CD4-positive, alpha-beta T cell treated with Interleukin-17A for 4 hours (primary cell): ENCODE measurements around the gene ZNF460.
A peak's percentile ranks its signal among the peaks of the same experiment; 100 is the strongest.
"Not testable (repeated sequence)": the region's sequence is repeated elsewhere in the genome, so short reads cannot be mapped to it uniquely, and the experiment has no call there.

Source experiments
- DNase-seq: peaks from one replicate; pipeline ENCODE4 v3.0.0-alpha.2; 2020; ENCODE audit warnings: mixed read lengths

Gene ZNF460

DNA sequence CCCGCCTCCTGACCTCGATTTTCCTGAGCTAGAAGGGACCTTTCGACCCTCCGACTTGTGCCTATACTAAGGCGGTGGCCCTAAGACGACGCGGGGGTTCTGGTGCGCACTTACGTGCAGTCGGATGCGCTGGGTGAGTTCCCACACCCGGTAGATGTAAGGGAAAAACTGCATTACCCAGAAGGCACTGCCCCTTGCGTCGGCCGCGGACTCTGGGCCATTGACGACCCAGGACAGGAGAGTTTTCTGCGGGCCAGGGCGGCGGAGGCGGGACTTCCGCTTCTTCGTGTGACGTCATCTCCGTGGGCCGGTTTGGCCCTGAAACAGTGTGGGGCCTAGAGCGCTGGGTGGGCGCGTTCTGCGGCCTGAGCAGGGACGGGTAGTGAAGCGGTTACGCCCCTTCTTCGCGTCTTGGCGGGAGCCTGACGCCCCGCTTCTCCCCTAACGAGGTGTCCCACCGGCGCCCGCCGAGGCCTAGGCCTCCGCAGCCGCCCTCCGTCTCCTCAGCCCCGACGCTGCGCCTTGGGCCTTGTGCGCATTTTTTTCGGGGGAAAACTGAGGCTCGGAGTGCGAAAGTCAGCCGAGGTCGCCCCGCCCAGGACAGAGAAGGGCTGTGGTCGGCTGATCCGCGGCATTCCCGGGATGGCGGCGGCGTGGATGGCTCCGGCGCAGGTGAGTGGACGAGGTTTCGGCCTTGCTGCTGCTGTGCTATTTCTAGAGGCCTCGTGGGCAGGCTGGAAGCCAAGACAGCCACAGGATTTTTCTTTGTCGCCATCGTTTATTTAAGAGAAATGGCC is at the start of gene ZNF460:
TSS of gene ZNF460 (plus strand) at position 321 of the 797 bp plus-strand sequence. CDS start at position 643, 322 bp downstream.
- peak; percentile 96 for DNase-seq

DNA sequence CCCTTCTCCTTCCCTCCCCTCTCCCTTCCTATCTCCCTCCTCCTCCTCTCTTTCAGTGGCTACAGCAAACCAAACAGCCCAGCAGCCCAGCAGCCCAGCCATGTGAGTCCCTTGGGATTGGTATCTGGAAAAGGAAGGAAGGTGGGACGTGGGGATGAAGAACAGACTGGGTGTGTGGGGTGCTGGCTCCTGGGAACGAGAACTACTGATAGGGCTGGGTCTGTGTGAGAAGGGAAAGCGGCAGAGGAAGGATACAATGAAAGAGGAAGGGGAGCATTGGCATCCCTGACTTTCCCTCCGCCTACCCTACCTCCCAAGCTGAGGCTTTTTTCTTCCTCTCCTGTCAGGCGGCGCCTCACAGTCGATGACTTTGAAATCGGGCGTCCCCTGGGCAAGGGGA is 48.6 kb upstream of the ZNF460 start:
- DNase-seq = no peak

DNA sequence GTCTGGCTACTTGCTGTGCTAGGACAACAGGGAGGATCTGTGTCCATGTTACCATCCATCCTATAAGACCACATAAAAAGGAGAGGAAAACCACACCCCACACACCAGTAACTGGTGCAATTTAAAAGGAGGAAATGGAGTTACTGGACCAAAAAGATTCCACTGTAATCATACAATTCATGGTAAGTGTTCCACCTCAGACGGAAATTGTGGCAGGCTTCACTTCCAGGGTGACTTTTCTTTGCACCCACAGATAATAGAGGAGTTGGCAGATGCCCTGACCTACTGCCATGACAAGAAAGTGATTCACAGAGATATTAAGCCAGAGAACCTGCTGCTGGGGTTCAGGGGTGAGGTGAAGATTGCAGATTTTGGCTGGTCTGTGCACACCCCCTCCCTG is 47.1 kb upstream of the ZNF460 start:
- DNase-seq = no peak

DNA sequence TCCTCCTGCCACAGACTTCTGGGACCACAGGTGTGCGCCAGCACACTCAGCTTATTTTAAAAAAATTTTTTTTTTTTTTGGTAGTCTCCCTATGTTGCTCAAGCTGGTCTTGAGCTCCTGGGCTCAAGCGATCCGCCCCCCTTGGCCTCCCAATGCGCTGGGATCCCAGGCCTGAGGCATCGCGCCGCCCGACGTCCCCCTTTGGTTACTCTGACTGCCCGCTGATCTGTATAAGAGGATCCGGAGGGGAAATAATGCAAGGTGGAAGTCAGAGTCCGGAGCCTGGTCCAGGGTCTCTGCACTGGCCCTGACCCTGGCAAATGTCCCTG is 40.3 kb upstream of the ZNF460 start:
- no peak for DNase-seq

DNA sequence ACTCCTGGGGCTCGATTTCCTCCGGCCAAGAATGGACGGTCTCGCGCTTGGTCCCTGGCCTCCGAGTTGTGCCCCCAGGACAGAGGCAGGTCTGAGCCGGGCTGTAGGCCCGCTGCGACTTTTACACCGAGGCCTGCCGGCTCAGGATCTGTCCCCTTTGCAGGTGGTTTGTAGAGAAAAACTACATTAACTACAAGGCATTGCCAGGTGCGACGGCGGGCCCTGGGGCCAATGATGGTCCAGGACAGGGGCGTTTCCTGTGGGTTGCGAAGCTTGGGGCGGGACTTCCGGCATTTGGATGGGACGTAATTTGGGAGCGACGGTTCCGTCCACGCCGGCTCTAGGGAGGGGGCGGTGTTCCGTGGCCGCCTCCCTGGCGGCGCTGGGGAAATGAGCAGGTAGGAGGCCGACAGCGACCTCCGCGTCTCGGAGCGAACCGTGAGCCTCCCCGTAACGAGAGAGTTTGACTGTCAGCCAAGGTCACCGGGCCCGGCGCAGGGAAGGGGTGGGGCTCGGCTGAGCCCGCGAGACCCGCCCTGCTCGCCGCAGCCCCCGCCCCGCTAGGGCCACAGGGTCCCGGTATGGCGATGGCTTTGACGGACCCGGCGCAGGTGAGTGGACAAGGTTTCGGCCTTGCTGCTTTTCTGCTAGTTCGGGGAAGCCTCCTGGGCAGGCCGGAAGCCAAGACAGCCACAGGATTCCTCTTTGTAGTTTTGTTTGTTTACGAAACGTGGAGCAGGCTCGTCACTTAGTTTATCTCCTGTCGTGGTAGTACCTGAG is 39.8 kb upstream of the ZNF460 start, which contains the start of gene ZNF805:
TSS of gene ZNF805 (plus strand) at position 322 of the 780 bp plus-strand sequence. CDS start at position 582, 260 bp downstream.
- DNase-seq = peak; percentile 98

DNA sequence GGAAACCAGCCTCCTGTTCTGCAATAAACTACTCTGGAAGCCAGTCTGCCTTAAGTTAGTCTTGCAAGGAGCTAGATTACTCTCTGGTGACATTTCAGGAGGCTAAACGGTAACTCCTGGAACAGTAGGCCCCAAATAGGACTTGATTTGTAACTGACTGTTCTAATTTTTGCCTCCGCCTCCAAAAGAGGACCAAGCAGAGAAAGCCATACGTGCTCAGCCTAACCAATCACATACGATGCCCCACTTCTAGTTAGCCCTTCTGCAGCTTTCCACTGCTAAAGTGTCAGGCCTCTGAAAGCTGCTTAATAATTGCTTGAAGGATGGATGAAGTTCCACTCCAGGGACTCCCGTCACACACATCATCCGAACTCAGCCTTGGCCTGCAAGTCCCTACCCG is 39.1 kb upstream of the ZNF460 start:
- DNase-seq = no peak

DNA sequence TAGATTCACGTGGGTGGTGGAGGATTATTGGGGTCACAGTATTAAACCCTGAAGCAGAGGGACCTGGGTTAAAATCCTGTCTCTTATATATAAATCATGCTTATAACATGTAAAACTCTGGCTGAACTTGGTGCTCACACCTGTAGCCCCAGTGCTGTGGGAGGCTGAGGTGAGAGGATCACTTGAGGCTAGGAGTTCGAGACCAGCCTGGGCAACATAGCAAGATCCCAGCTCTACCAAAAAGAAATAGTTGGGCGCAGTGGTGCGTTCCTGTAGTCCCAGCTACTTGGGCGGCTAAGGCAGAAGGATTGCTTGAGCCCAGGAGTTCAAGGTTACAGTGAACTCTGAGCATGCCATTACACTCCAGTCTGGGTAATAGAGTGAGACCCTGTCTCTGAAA is 37.5 kb upstream of the ZNF460 start:
- no peak for DNase-seq

DNA sequence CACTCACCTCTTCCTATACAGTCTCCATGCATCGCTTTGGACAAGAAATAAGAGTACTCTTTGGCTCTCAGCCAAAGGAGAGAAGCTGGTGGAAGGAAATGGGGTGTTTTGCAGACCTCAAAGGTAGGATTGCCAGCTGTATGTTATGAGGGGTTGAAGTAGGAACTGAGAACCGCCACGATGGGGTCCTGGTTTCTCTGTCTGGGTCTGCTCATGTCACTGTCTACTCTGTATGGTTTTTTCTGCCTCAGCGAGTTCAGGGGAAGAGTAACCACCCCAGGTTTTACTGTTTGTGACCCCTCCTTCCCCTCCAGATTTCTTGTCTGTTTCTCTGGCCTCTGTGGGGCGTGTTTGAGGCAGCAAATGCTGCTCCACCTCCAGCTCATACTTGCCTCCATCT is 35.8 kb upstream of the ZNF460 start:
- no peak for DNase-seq

DNA sequence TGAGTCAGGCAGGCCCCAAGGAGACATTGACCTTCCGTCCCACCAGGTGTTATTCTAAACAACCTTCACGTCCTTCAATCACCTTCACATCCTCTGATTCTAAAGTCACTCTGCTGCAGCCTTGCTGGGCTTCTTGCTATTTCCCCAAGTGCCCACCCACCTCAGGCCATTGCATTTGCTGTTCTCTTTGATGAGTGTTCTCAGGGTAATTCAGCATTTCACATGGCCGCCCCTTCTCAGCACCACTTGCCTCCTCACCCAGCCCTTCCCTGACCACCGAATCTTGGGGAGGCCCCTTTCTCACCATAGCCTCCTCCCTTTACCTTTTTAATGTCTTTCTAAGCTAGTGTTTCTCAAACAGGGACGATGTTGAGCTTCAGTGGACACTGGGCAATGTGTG is 35.2 kb upstream of the ZNF460 start:
- DNase-seq = no peak

DNA sequence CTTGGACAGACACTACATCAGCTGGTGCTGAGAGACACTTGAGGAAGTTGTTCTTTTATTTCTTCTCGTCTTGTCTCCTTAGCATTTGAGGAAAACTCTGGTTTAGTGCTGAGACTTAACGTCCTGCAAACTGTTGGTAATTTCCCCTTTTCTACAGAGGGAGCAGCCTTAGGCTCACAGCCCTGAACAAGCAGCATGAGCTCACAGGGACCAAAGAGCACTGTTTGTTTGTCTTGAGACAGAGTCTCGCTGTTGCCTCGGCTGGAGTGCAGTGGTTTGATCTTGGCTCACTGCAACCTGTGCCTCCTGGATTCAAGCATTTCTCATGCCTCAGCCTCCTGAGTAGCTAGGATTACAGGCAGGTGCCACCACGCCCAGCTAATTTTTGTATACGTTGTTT is 34.3 kb upstream of the ZNF460 start:
- no peak for DNase-seq

DNA sequence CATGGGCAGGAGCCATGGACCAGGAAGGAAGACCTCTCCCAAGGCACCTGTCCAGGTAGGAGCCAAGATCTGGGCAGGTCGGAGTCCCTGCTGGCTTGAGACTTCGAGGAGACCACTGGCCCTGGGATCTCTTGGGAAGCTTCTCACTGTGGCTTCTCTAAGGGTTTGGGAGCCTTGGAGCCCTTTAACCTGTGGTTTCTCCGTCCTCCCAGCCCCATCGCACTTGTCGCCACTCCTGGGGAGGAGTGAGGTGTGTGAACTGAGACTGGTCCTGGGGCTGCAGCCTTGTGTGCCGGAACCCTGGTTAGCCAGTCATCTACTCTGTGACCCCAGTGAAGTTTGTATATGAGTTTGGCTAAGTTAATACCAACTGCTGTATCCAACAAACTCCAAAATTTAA is 31.6 kb upstream of the ZNF460 start:
- DNase-seq = no peak

DNA sequence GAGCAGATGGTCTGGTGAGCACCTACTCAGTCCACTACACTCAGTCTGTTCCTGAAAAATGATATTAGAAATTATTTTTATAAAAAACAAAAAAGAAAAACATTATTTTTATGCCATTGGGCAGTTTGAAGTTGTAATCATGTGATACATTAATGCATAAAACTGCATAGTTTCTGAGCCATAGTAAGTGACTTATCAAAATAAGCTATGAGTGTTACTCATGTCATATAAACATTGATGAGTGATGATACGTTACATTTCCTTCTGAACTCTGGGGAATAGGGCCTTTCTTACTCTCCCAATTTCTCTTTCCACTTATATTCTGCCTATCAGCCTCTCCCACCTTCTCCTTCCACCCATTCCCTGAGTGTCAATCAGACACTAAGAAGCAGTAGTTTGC is 31.0 kb upstream of the ZNF460 start:
- no peak for DNase-seq

DNA sequence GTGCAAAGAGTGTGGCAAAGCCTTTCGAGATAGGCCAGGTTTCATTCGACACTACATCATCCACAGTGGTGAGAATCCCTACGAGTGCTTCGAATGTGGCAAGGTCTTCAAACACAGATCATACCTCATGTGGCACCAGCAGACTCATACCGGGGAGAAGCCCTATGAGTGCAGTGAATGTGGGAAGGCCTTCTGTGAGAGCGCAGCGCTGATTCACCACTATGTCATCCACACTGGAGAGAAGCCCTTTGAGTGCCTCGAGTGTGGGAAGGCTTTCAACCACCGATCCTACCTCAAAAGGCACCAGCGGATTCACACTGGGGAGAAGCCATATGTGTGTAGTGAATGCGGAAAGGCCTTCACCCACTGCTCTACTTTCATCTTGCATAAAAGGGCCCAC is 26.5 kb upstream of the ZNF460 start:
- not testable (repeated sequence) for DNase-seq

DNA sequence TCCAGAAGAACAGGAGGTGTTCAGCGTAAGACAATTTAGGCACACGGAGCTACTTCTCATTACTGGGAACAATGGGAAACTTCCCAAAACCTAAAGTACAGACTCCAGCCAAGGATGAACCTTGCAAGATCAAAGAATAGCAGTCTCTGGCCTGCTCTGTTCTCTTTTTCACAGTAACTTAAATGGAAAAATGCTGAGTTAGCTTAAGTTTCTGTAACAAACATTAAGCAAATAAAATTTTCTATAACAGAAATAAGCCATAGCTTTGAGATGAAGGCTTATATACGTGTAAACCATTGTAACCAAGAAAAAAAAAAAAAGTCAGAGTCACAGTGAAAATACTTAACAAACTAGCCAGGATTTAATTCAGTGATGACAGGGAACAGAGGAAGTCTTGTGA is 18.2 kb upstream of the ZNF460 start:
- DNase-seq = no peak

DNA sequence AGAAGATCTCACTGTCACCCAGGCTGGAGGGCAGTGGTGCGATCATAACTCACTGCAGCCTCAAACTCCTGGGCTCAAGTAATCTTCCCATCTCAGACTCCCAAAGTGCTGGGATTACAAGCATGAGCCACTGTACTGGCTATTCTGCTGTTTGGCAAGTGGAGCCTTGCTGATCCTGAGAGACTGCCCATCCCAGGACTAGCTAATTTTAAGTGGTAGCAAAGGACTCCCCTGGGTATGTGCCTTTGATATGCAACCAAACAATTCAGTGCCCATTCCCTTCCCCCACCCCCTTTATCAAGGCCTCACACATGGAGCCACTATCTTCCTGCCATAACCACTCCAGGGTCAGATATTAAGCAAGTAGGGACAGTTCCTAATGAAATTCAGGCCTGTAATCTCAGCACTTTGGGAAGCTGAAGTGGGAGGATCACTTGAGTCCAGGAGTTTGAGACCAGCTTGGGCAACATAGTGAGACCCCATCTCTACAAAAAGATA is 17.0 kb upstream of the ZNF460 start:
- DNase-seq = no peak

DNA sequence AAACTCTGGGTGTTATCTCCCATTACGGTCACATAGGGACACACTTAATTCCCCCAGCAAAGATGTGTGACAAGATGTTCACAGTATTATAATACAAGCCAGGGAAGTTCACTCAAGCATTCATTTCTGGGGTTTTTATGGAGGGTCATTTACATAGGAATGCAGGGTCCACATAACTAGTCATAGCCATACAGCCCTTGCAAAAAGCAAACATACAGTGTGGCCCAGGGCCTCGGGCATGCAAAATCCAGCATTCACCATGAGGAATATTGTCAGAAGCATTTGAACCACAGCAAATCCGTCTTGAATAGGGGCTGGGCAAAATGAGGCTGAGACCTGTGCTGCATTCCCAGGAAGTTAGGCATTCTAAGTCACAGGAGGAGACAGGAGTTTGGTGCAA is 13.0 kb upstream of the ZNF460 start:
- DNase-seq = no peak

DNA sequence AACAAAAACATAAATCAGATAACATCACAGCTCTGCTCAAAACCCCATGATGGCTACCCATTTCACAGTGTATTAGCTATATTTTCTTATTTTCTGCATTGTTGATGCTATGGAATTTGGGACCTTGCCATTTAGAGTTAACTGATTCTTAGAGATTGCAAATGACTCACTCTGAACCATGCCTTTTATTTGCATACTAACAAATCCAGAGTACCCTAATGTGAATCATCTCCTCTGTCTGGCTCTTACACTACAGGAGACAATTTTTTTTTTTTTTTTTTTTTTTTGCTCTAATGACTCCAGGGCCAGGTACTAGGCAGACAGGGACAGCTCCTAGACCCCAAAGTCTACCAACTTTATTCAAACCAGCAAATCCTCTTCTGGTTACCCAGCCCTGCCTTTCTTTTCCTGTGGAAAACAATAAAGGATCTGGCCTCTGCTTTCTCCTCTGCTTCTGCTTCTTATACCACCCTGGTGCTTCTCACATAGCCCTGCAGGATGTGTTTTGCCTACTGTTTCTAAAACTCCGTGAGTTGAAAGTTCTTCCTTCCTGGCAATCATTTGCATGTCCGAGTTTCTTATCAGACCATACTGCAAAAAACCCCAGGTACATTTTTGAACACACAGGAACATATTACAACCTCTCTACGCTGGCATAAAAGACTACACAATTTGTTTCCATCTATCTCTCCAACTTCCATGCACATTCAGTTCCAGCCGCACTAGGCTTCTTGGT is 10.6 kb upstream of the ZNF460 start:
- DNase-seq = no peak

DNA sequence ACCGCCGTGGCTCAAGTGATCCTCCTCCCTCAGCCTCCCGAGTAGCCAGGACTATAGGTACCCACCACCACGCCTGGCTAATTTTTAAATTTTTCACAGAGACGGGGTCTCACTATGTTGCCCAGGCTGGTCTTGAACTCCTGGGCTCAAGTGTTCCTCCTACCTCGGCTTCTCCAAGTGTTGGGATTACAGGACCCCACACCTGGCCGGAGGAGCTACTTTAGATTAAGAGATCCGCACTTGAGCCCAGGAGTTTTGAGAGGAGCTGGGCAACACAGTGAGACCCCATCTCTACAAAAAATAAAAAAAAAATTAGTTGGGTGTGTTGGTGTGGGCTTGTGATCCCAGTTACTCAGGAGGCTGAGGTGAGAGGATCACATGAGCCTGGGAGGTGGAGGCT is 9.0 kb upstream of the ZNF460 start:
- DNase-seq = no peak

DNA sequence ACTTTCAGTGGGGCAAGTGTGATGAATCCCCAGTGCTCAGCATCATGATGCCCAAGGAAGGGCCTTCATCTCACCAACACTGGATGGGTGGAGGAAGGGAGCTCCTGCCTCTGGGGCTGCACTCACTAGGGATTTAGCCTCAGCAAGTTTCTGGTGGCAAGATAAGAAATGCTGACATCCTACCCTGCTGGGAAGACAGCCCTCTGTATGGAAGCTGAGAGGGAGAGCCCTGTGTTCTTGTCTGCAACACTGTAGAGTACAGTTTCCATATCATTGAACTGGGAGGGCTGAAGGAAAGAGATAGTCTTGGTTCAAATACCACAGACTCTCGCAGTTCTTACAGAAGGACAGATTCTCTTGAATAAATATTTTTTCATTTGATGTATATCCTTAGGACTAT is 7.3 kb upstream of the ZNF460 start:
- no peak for DNase-seq

DNA sequence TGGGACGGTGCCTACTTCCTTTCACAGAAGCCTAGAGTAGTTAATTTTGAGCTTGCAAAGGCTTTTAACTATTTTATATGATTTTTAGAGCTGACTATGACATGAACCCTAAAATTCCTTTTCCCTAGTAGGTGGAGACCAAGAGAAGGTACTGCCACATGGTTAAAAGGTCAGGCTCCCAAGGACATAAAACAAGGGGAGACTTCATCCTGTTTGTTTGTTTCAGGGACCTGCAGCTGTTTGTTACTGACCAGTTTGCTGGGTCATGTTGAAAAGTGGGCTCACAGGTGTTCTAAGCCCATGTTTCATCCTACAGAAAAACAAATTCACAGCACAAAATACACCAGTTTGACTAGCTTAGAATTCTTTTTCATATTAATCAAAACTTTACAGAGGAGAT is 3.9 kb upstream of the ZNF460 start:
- DNase-seq = no peak

DNA sequence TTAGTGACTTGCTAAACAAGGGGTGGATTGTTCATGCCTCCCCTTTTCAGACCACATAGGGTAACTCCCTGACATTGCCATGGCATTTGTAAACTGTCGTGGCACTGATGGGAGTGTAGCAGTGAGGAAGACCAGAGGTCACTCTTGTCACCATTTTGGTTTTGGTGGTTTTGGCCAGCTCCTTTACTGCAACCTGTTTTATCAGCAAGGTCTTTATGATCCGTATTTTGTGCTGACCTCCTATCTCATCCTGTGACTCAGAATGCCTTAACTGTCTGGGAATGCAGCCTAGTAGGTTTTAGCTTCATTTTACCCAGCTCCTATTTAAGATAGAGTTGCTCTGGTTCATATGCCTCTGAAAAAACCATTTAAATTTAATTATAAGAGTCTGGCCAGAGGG is 1.8 kb upstream of the ZNF460 start:
- not testable (repeated sequence) for DNase-seq

DNA sequence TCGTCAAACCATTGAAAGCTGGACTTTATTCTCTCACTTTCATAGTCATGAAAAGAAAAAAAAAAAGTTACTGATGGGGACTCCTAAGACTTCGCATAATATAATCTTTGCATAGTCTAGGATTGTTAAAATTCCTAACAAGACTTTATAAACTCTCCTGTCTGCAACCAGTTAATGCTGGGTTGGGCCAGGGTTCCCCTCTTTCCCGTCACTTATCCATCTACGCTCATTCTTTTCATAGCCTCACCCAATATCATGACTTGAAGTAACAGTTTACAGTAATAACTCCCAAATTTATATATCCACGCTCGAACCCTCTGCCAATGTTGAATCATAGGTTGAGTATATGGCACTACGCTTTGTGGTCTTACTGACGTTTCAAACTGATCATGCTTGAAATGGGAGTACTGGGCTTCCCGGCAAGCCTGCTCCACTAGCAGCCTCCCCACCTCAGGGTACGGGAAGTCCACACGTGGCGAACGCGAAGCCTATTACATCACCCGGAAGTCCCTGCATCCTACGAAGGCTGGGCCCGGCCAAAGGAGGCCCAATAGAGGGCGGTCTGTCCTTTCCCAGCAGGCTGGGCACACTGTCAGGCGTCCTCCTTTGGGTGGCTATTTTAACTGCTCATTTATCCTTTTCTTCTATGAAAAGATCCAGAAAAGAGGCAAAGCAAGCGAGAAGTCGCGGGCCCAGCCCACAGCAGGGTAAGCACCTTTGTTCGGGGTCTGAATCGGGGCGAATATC is 694 bp upstream of the ZNF460 start:
- peak; percentile 78 for DNase-seq

DNA sequence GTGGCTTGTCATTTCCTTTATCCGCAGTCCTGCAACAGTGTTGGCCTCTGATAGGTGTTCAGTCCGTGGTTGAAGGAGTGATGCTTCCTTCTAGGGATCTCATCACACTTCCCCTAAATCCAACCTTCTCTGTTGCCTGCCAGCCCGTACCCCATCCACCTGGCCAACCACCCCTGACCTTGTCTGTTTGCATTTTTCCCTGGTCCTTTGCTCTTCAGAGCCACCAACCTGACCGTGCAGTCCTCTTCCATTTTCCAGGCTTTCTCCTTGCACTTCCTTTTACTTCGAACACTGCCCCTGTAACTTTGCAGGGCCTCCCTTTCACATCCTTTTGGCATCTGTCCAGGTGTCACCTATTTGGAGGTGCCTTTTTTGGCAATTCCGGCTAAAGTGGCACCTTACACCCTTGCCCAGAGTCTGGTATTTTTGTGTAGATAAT is 696 bp downstream of the ZNF460 start:
- DNase-seq = peak; percentile 7
